HEK293T (cell line): ENCODE measurements around the gene FRMD8.

Source experiments
- CTCF ChIA-PET: fragments of 350-600 bp; formaldehyde crosslinking; extraction: SDS; loops from one replicate; lab custom pipeline; 2021; ENCODE audit warnings: antibody characterized with exemption, inconsistent platforms; lab: Yijun Ruan, JAX
- POLR2A ChIA-PET: fragments of 350-600 bp; formaldehyde crosslinking; extraction: SDS; loops from one replicate; lab custom pipeline; 2020; ENCODE audit warnings: antibody characterized with exemption, inconsistent platforms; lab: Yijun Ruan, JAX
- DNase-seq: peaks from one replicate; pipeline ENCODE4 v3.0.0; 2012; ENCODE audit warnings: mixed read lengths; ENCODE audit errors: extremely low spot score
- ARNT ChIP-seq: fragments of 450-650 bp; IDR thresholded peaks from 2 replicates; pipeline ENCODE4 v1.6.1; 2017; ENCODE audit warnings: mild to moderate bottlenecking
- BHLHE40 ChIP-seq: fragments of 450-650 bp; IDR thresholded peaks from 2 replicates; pipeline ENCODE4 v1.6.1; 2016; ENCODE audit warnings: mild to moderate bottlenecking, moderate library complexity, borderline replicate concordance
- CTBP1 ChIP-seq: fragments of 450-650 bp; IDR thresholded peaks from 2 replicates; pipeline ENCODE4 v1.6.1; 2016; ENCODE audit warnings: borderline replicate concordance
- ELF4 ChIP-seq: fragments of 450-650 bp; IDR thresholded peaks from 2 replicates; pipeline ENCODE4 v1.6.1; 2017; ENCODE audit warnings: antibody characterized with exemption
- FOXA1 ChIP-seq: fragments of 450-650 bp; IDR thresholded peaks from 2 replicates; pipeline ENCODE4 v1.6.1; 2016; ENCODE audit warnings: mild to moderate bottlenecking
- FOXK2 ChIP-seq: fragments of 450-650 bp; IDR thresholded peaks from 2 replicates; pipeline ENCODE4 v1.6.1; 2016; ENCODE audit warnings: mild to moderate bottlenecking
- FOXM1 ChIP-seq: fragments of 450-650 bp; IDR thresholded peaks from 2 replicates; pipeline ENCODE4 v1.6.1; 2017; ENCODE audit warnings: mild to moderate bottlenecking, borderline replicate concordance
- HDGF ChIP-seq: fragments of 450-650 bp; IDR thresholded peaks from 2 replicates; pipeline ENCODE4 v1.6.1; 2017; ENCODE audit warnings: antibody characterized with exemption, borderline replicate concordance
- L3MBTL2 ChIP-seq: fragments of 450-650 bp; conservative IDR thresholded peaks from 2 replicates; pipeline ENCODE4 v1.6.1; 2016; ENCODE audit warnings: mild to moderate bottlenecking
- LEF1 ChIP-seq: fragments of 450-650 bp; IDR thresholded peaks from 2 replicates; pipeline ENCODE4 v1.6.1; 2017; ENCODE audit warnings: mild to moderate bottlenecking, borderline replicate concordance
- NFRKB ChIP-seq: fragments of 450-650 bp; IDR thresholded peaks from 2 replicates; pipeline ENCODE4 v1.6.1; 2016; ENCODE audit warnings: mild to moderate bottlenecking, moderate library complexity
- PKNOX1 ChIP-seq: fragments of 450-650 bp; IDR thresholded peaks from 2 replicates; pipeline ENCODE4 v1.6.1; 2016
- SP1 ChIP-seq: fragments of 450-650 bp; IDR thresholded peaks from 2 replicates; pipeline ENCODE4 v1.6.1; 2017
- SUZ12 ChIP-seq: fragments of 450-650 bp; IDR thresholded peaks from 2 replicates; pipeline ENCODE4 v1.6.1; 2016; ENCODE audit warnings: mild to moderate bottlenecking
- TARDBP ChIP-seq: fragments of 450-650 bp; IDR thresholded peaks from 2 replicates; pipeline ENCODE4 v1.6.1; 2016
- ZNF384 ChIP-seq: fragments of 450-650 bp; IDR thresholded peaks from 2 replicates; pipeline ENCODE4 v1.6.1; 2016

The FRMD8 gene

GRCh38 chr11:65384301-65384889, 2.0 kb upstream of the FRMD8 start:
- DNase-seq, result no peak
- no peak for TF ChIP-seq TARDBP
- TF ChIP-seq HDGF, result no peak
- TF ChIP-seq SUZ12, result no peak
- TF ChIP-seq FOXM1, result no peak
- no peak for TF ChIP-seq SP1
- TF ChIP-seq FOXA1, result no peak
- CTCF ChIA-PET, result interaction anchor here (0.9 to 2.1 kb wide), 2 partner anchors 31 to 84 kb away, joined by 3 to 8 read pairs; no protein-coding TSS in a partner anchor
- POLR2A ChIA-PET, result interaction anchor here (1.0 to 16.9 kb wide), 4 partner anchors 36 to 118 kb away, joined by 3 to 264 read pairs (median 8); partner anchors contain the start of genes MALAT1 and NEAT1

- ChIA-PET POLR2A (interaction anchor here (0.8 to 16.9 kb wide), 8 partner anchors 9 to 113 kb away, joined by 3 to 264 read pairs (median 4); partner anchors contain the start of genes MALAT1 and NEAT1), CTCF (interaction anchor here (1.3 to 1.7 kb wide), 2 partner anchors 27 to 80 kb away, joined by 5 to 7 read pairs; no protein-coding TSS in a partner anchor)
- no peak for DNase-seq
- no peak for TF ChIP-seq FOXM1
- no peak for TF ChIP-seq ARNT
- no peak for TF ChIP-seq ELF4
- TF ChIP-seq BHLHE40, result no peak
- no peak for TF ChIP-seq SUZ12
- no peak for TF ChIP-seq CTBP1
- TF ChIP-seq LEF1, result no peak
- no peak for TF ChIP-seq HDGF
- no peak for TF ChIP-seq L3MBTL2
- TF ChIP-seq FOXA1, result no peak
- TF ChIP-seq NFRKB, result no peak
Observed at GRCh38 chr11:65388731-65389130, 2.3 kb downstream of the FRMD8 start.

- POLR2A ChIA-PET, result interaction anchor here (1.5 to 16.9 kb wide), 3 partner anchors 31 to 112 kb away, joined by 4 to 264 read pairs (median 38); partner anchors contain the start of genes MALAT1 and NEAT1
- TF ChIP-seq FOXA1 (no peak), PKNOX1 (no peak), SP1 (no peak), TARDBP (no peak), LEF1 (no peak), CTBP1 (no peak), ZNF384 (no peak), SUZ12 (no peak), FOXM1 (no peak), ARNT (no peak), HDGF (no peak), FOXK2 (no peak), BHLHE40 (no peak), NFRKB (no peak), ELF4 (no peak), L3MBTL2 (no peak)
- CTCF ChIA-PET, result interaction anchor here (1.9 kb wide), 1 partner anchor 27 kb away, joined by 5 read pairs; no protein-coding TSS in a partner anchor
- DNase-seq, result no peak
Observed at GRCh38 chr11:65389294-65389980, 3.0 kb downstream of the FRMD8 start.

- POLR2A ChIA-PET, result interaction anchor here (1.5 to 16.9 kb wide), 3 partner anchors 30 to 111 kb away, joined by 4 to 264 read pairs (median 38); partner anchors contain the start of genes MALAT1 and NEAT1
- DNase-seq, result no peak
- CTCF ChIA-PET, result interaction anchor here (1.9 kb wide), 1 partner anchor 26 kb away, joined by 5 read pairs; no protein-coding TSS in a partner anchor
- TF ChIP-seq L3MBTL2 (no peak), LEF1 (no peak), ZNF384 (no peak), CTBP1 (no peak), BHLHE40 (no peak), PKNOX1 (no peak), ARNT (no peak), ELF4 (no peak), SUZ12 (no peak), HDGF (no peak), NFRKB (no peak), FOXA1 (no peak), SP1 (no peak), FOXM1 (no peak), FOXK2 (no peak), TARDBP (no peak)
Observed at GRCh38 chr11:65390099-65390941, 3.9 kb downstream of the FRMD8 start.

GRCh38 chr11:65390996-65391395, 4.6 kb downstream of the FRMD8 start:
- TF ChIP-seq PKNOX1 (no peak), ARNT (no peak), FOXM1 (no peak), SUZ12 (no peak), BHLHE40 (no peak)
- POLR2A ChIA-PET, result interaction anchor here (6.2 to 16.9 kb wide), 2 partner anchors 29 to 108 kb away, joined by 38 to 264 read pairs; partner anchors contain the start of genes MALAT1 and NEAT1
- DNase-seq, result peak; percentile 21
- CTCF ChIA-PET, result interaction anchor here (1.9 kb wide), 1 partner anchor 25 kb away, joined by 5 read pairs; no protein-coding TSS in a partner anchor
